MM.1S (cell line): ENCODE results near the gene DUSP7.

Experiments used
- DNase-seq: peaks from one replicate; pipeline ENCODE4 v3.0.0-alpha.2; 2015
- H2AFZ ChIP-seq: fragments of 300-600 bp; sonication (generic); 2 replicates; pipeline ENCODE4 v1.6.0; 2016; ENCODE audit warnings: antibody characterized with exemption, low read length
- H3F3A ChIP-seq: fragments of 300-600 bp; sonication (generic); 2 replicates; pipeline ENCODE4 v1.6.1; 2016; ENCODE audit warnings: mild to moderate bottlenecking, antibody characterized with exemption, low read length, moderate library complexity, mixed read lengths; ENCODE audit not compliant: insufficient read depth
- H3K27ac ChIP-seq: fragments of 300-600 bp; sonication (generic); 2 replicates; pipeline ENCODE4 v1.5.1; 2016; ENCODE audit warnings: mild to moderate bottlenecking, low read length
- H3K27me3 ChIP-seq: fragments of 300-600 bp; sonication (generic); replicated peaks from 2 replicates; pipeline ENCODE4 v1.6.0; 2016; ENCODE audit warnings: low read length; ENCODE audit not compliant: insufficient read depth
- H3K36me3 ChIP-seq: fragments of 300-600 bp; sonication (generic); replicated peaks from 2 replicates; pipeline ENCODE4 v1.6.1; 2016; ENCODE audit warnings: mild to moderate bottlenecking, low read length, mixed read lengths; ENCODE audit not compliant: insufficient read depth
- H3K4me1 ChIP-seq: fragments of 300-600 bp; sonication (generic); 2 replicates; pipeline ENCODE4 v1.6.1; 2016; ENCODE audit warnings: low read length, mixed read lengths
- H3K4me2 ChIP-seq: fragments of 300-600 bp; sonication (generic); 2 replicates; pipeline ENCODE4 v1.6.0; 2016; ENCODE audit warnings: low read depth, low read length
- H3K4me3 ChIP-seq: fragments of 300-600 bp; sonication (generic); 2 replicates; pipeline ENCODE4 v1.5.1; 2016; ENCODE audit warnings: low read length, mixed read lengths
- H3K79me2 ChIP-seq: fragments of 300-600 bp; sonication (generic); 2 replicates; pipeline ENCODE4 v1.6.1; 2016; ENCODE audit warnings: mixed run types, low read length, mixed read lengths
- H3K9ac ChIP-seq: fragments of 300-600 bp; sonication (generic); 2 replicates; pipeline ENCODE4 v1.6.1; 2016; ENCODE audit warnings: low read length, mixed read lengths
- H3K9me2 ChIP-seq: fragments of 300-600 bp; sonication (generic); replicated peaks from 2 replicates; pipeline ENCODE4 v1.6.1; 2016; ENCODE audit warnings: mild to moderate bottlenecking, low read length, mixed read lengths; ENCODE audit not compliant: insufficient read depth
- H3K9me3 ChIP-seq: fragments of 300-600 bp; sonication (generic); replicated peaks from 2 replicates; pipeline ENCODE4 v1.6.1; 2016; ENCODE audit warnings: mild to moderate bottlenecking, low read length, mixed read lengths; ENCODE audit not compliant: insufficient read depth
- H4K20me1 ChIP-seq: fragments of 300-600 bp; sonication (generic); 2 replicates; pipeline ENCODE4 v1.6.1; 2016; ENCODE audit warnings: mild to moderate bottlenecking, low read length, moderate library complexity, mixed read lengths; ENCODE audit not compliant: insufficient read depth
- EZH2 ChIP-seq: fragments of 300-600 bp; sonication (generic); optimal IDR thresholded peaks from 2 replicates; pipeline ENCODE3; 2017; ENCODE audit warnings: low read depth, mild to moderate bottlenecking, antibody characterized with exemption, low read length, mixed read lengths
- EZH2phosphoT487 ChIP-seq: fragments of 300-600 bp; sonication (generic); IDR thresholded peaks from 2 replicates; pipeline ENCODE4 v1.6.1; 2018; ENCODE audit warnings: antibody characterized with exemption, low read length
- TF ChIP-seq, protein P1 (sequence below): fragments of 300-600 bp; sonication (generic); IDR thresholded peaks from 2 replicates; pipeline ENCODE4 v1.5.1; 2016; ENCODE audit warnings: antibody characterized with exemption, low read length, mixed read lengths

Gene DUSP7

DNA sequence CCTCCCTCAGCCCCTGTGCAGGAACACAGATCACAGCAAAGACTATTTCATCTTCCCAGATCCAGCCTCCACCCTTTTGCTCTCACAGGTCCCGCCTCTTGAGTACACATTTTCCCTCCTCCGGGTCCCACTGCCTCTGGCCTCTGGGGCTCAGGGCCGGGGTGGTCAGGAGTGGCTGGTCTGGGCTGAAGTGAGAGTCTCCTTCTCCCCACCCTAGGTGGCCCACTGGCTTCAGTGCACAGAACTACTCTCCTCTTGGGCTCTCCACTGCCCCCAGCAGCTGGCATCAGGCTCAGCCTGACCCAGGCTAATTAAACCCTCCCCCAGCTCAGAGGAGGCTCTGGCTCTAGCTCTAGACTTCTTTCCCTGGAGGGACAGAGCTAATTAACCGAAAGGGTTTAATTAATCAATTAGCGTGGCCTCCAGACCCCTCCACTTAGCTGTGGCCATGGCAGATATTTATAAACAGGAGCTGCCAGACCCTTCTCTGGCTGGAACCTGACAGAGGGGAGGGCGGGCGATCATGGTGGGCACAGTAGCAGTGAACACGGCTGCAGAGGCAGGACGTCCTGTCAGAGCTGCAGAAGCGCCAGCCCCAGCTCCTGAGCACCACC, 15.1 kb downstream of the DUSP7 start:
- H2AFZ ChIP-seq: no peak overlapping the region
- H3K9me2 ChIP-seq: no peaks in the 10 kb centered on the region
- no peak overlapping the region for H3K27ac ChIP-seq
- peaks cover 22% of the 10 kb centered on the region for H3K27me3 ChIP-seq
- H3K9me3 ChIP-seq: no peaks in the 10 kb centered on the region
- no peaks in the 10 kb centered on the region for H4K20me1 ChIP-seq
- H3K79me2 ChIP-seq: no peaks in the 10 kb centered on the region
- no peaks in the 10 kb centered on the region for H3K4me1 ChIP-seq
- no peak overlapping the region for H3K4me2 ChIP-seq
- no peak overlapping the region for H3K4me3 ChIP-seq
- no peak for DNase-seq
- TF ChIP-seq EZH2 (no peak), EZH2phosphoT487 (no peak)
- TF ChIP-seq, protein P1, sequence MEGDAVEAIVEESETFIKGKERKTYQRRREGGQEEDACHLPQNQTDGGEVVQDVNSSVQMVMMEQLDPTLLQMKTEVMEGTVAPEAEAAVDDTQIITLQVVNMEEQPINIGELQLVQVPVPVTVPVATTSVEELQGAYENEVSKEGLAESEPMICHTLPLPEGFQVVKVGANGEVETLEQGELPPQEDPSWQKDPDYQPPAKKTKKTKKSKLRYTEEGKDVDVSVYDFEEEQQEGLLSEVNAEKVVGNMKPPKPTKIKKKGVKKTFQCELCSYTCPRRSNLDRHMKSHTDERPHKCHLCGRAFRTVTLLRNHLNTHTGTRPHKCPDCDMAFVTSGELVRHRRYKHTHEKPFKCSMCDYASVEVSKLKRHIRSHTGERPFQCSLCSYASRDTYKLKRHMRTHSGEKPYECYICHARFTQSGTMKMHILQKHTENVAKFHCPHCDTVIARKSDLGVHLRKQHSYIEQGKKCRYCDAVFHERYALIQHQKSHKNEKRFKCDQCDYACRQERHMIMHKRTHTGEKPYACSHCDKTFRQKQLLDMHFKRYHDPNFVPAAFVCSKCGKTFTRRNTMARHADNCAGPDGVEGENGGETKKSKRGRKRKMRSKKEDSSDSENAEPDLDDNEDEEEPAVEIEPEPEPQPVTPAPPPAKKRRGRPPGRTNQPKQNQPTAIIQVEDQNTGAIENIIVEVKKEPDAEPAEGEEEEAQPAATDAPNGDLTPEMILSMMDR: no peak
- no peaks in the 10 kb centered on the region for H3K36me3 ChIP-seq
- H3F3A ChIP-seq: no peaks in the 10 kb centered on the region
- no peak overlapping the region for H3K9ac ChIP-seq

DNA sequence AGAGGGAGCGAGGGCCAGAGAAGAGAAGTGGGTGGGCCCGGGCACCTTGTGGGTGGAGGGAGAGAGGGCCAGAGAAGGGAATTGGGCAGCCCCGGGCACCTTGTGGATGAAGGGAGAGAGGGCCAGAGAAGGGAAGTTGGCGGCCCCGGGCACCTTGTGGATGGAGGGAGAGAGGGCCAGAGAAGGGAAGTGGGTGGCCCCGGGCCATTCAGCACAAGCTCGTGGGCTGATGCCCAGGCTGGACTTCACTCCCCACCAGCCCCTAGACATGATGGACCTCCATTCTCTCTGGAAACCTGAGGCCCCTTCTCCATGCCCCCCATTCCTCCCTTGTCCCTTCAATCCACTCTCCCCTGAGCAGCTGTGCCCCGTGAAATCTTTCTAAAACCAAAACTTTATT, 15.8 kb downstream of the DUSP7 start:
- Histone ChIP-seq H3K27ac (no peak overlapping the region), H3K36me3 (no peaks in the 10 kb centered on the region), H3K4me2 (no peak overlapping the region), H3K4me3 (no peak overlapping the region), H3K9me2 (no peaks in the 10 kb centered on the region), H2AFZ (no peak overlapping the region), H3K27me3 (peaks cover 22% of the 10 kb centered on the region), H4K20me1 (no peaks in the 10 kb centered on the region), H3F3A (no peaks in the 10 kb centered on the region), H3K9me3 (no peaks in the 10 kb centered on the region), H3K4me1 (no peaks in the 10 kb centered on the region), H3K79me2 (no peaks in the 10 kb centered on the region), H3K9ac (no peak overlapping the region)
- no peak for DNase-seq
- TF ChIP-seq EZH2 (no peak), EZH2phosphoT487 (no peak)
- TF ChIP-seq, protein P1: no peak

DNA sequence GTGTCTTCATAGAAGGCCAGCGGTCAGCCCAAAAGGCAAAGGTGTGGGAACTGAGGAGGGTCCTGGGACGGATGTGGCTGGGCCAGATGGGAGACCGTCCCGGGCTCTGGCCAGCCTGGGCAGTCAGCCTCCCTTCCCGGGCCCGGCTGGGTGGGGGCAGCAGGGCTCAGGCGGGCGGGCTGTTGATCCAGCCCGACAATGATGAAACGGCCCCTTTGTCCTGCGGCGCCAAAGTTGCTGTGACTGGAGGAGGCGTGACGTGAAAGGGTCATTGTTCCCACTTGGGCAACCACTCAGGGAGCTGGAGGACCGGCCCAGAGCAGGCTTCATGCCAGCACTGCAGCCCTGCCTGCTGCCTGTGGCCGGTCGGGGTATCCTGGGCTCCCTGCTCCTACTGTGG, 16.5 kb downstream of the DUSP7 start:
- no peaks in the 10 kb centered on the region for H3K9me3 ChIP-seq
- no peak overlapping the region for H3K4me3 ChIP-seq
- no peaks in the 10 kb centered on the region for H3F3A ChIP-seq
- no peaks in the 10 kb centered on the region for H3K79me2 ChIP-seq
- H2AFZ ChIP-seq: no peak overlapping the region
- no peak overlapping the region for H3K9ac ChIP-seq
- no peak for DNase-seq
- no peak overlapping the region for H3K4me2 ChIP-seq
- no peaks in the 10 kb centered on the region for H3K9me2 ChIP-seq
- H3K4me1 ChIP-seq: no peaks in the 10 kb centered on the region
- no peak overlapping the region for H3K27ac ChIP-seq
- TF ChIP-seq EZH2phosphoT487 (no peak), EZH2 (no peak)
- TF ChIP-seq, protein P1: no peak
- no peaks in the 10 kb centered on the region for H4K20me1 ChIP-seq
- H3K36me3 ChIP-seq: no peaks in the 10 kb centered on the region
- peaks cover 22% of the 10 kb centered on the region for H3K27me3 ChIP-seq
